H1 (cell line): ENCODE results near the gene MPHOSPH9. TPM values are rescaled to one million over a fixed set of nuclear protein-coding genes. Genes with fewer than 3 reads are reported as not detected.

Source experiments
- CHD1 ChIP-seq: IDR thresholded peaks from 2 replicates; pipeline ENCODE4 v1.6.1; 2012; ENCODE audit warnings: low read depth, low read length, improper control_type of control experiment
- CHD7 ChIP-seq: fragments of 300-600 bp; sonication (generic); IDR thresholded peaks from 2 replicates; pipeline ENCODE4 v1.7.1; 2012; ENCODE audit warnings: low read length, moderate library complexity, mild to moderate bottlenecking, inconsistent platforms; ENCODE audit not compliant: insufficient replicate concordance
- KDM4A ChIP-seq: IDR thresholded peaks from one replicate; pipeline ENCODE4 v1.7.1; 2012; ENCODE audit warnings: low read depth, mild to moderate bottlenecking, moderate library complexity, low read length, inconsistent platforms; ENCODE audit not compliant: severe bottlenecking
- NRF1 ChIP-seq: IDR thresholded peaks from 2 replicates; pipeline ENCODE4 v1.6.1; 2011; ENCODE audit warnings: mild to moderate bottlenecking, low read depth, low read length, improper control_type of control experiment
- SIN3A ChIP-seq, 2 experiments: IDR thresholded peaks in 1 of 2; conservative IDR thresholded peaks in 1 of 2; 2 replicates each; pipeline ENCODE4 v1.6.1; 2011 to 2012; ENCODE audit warnings: low read length in 2 of 2, improper control_type of control experiment in 1 of 2, low read depth in 1 of 2, mild to moderate bottlenecking in 1 of 2
- SP1 ChIP-seq: IDR thresholded peaks from 2 replicates; pipeline ENCODE4 v1.6.1; 2011; ENCODE audit warnings: low read depth, low read length
- TCF12 ChIP-seq: IDR thresholded peaks from 2 replicates; pipeline ENCODE4 v1.6.1; 2011; ENCODE audit warnings: low read depth, mild to moderate bottlenecking, low read length
- polyA plus RNA-seq, 7 experiments: library from polyadenylated mRNA; depleted of rRNA in 3 of 7; stranded (reverse) in 5 of 7; unstranded in 2 of 7; fragments of >200 nt in 5 of 7; fragments of 200-250 nt in 2 of 7; gene quantifications; 1 replicate in 5 of 7; 2 replicates in 1 of 7; 4 replicates in 1 of 7; pipeline versions ENCODE4 v1.2.1 to v1.2.3, GENCODE V29; 2011 to 2013; ENCODE audit warnings: missing spikeins in 2 of 7, mixed read lengths in 2 of 7
- total RNA-seq: library from RNA; stranded (reverse); fragmentation: NEBNext Ultra II Directional; extraction: Animal tissue kit (Norgen Biotek cat#: 25700); gene quantifications from 2 replicates; pipeline ENCODE4 v1.2.1, GENCODE V29; 2021

Gene MPHOSPH9
- total and polyA plus RNA-seq, 2 of the 8 experiments (the other 6 are each of a cell fraction or from before 2014, with no cell fraction given): 8.8 to 48.8 TPM

- no peak for TF ChIP-seq CHD7
- no peak for TF ChIP-seq KDM4A
- TF ChIP-seq SP1: no peak
- TF ChIP-seq SIN3A (conservative IDR thresholded peaks at IDR 0.05 in 1 of 2, IDR thresholded peaks at IDR 0.05 in 1 of 2; ENCODE audit: low read depth in 1 of 2, low read length in 2 of 2): no peak
- TF ChIP-seq TCF12: no peak
- no peak for TF ChIP-seq NRF1
- no peak for TF ChIP-seq CHD1
These were observed 110.3 kb downstream of the MPHOSPH9 start (continued) for GRCh38 chr12:123122626-123123025.
